Caco-2 (cell line): ENCODE measurements around the gene SETD1A. TPM values are rescaled to one million over a fixed set of nuclear protein-coding genes. Genes with fewer than 3 reads are reported as not detected.

Experiments used
- BruUV-seq: library from RNA; stranded (reverse); fragments of 400-500 nt; replicated peaks from 2 replicates; lab custom pipeline; 2021; lab: Mats Ljungman, UMichigan
- CTCF ChIA-PET: fragments of 300-600 bp; sonication (Branson Sonifier 250); formaldehyde crosslinking; loops from one replicate; lab custom pipeline; 2022; ENCODE audit warnings: antibody characterized with exemption; lab: Charles Lee
- POLR2A ChIA-PET: fragments of 300-600 bp; sonication (Branson Sonifier 250); formaldehyde crosslinking; loops from one replicate; lab custom pipeline; 2022; ENCODE audit warnings: antibody characterized with exemption; lab: Charles Lee
- DNase-seq, 2 experiments: peaks; one replicate each; pipeline versions ENCODE4 v3.0.0 to v3.0.0-alpha.2; 2020 to 2022
- H3K27me3 ChIP-seq: replicated peaks from 2 replicates; pipeline ENCODE4 v1.6.0; 2011; ENCODE audit warnings: low read length; ENCODE audit not compliant: control insufficient read depth, insufficient read depth
- H3K36me3 ChIP-seq: 2 replicates; pipeline ENCODE4 v1.5.1; 2011; ENCODE audit warnings: low read length; ENCODE audit not compliant: control insufficient read depth, insufficient read depth
- H3K4me1 ChIP-seq: fragments of 250-450 bp; sonication (Bioruptor Pico); 2 replicates; pipeline ENCODE4 v1.5.1; 2020; ENCODE audit warnings: mild to moderate bottlenecking
- H3K4me3 ChIP-seq: 2 replicates; pipeline ENCODE4 v1.5.1; 2011; ENCODE audit warnings: low read depth, mild to moderate bottlenecking, control low read depth, low read length
- H3K9me3 ChIP-seq: fragments of 250-450 bp; sonication (Bioruptor Pico); 2 replicates; pipeline ENCODE4 v1.5.1; 2020; ENCODE audit warnings: mild to moderate bottlenecking, moderate library complexity
- H3K27ac Mint-ChIP-seq: one replicate; pipeline ENCODE4 v1.8.0; 2022; ENCODE audit warnings: mixed read lengths; ENCODE audit not compliant: unreplicated experiment
- H3K27me3 Mint-ChIP-seq: one replicate; pipeline ENCODE4 v1.8.0; 2022; ENCODE audit warnings: mixed read lengths; ENCODE audit not compliant: insufficient read depth, unreplicated experiment
- H3K36me3 Mint-ChIP-seq: one replicate; pipeline ENCODE4 v1.8.0; 2022; ENCODE audit warnings: mild to moderate bottlenecking, mixed read lengths; ENCODE audit not compliant: insufficient read depth, unreplicated experiment
- H3K4me1 Mint-ChIP-seq: one replicate; pipeline ENCODE4 v1.8.0; 2022; ENCODE audit warnings: low read depth, mixed read lengths; ENCODE audit not compliant: unreplicated experiment
- H3K4me3 Mint-ChIP-seq: one replicate; pipeline ENCODE4 v1.8.0; 2022; ENCODE audit warnings: mild to moderate bottlenecking, moderate library complexity, mixed read lengths; ENCODE audit not compliant: unreplicated experiment
- H3K9me3 Mint-ChIP-seq: one replicate; pipeline ENCODE4 v1.8.0; 2022; ENCODE audit warnings: mixed read lengths; ENCODE audit not compliant: unreplicated experiment
- CTCF ChIP-seq, 2 experiments: fragments of 200-600 bp in 1 of 2; IDR thresholded peaks; 1 replicate in 1 of 2; 2 replicates in 1 of 2; pipeline versions ENCODE4 v1.5.1 to v1.8.0; 2011 to 2022; ENCODE audit warnings: antibody characterized with exemption in 1 of 2, control low read depth in 1 of 2, inconsistent platforms in 1 of 2, low read depth in 1 of 2, low read length in 1 of 2, mild to moderate bottlenecking in 1 of 2, moderate library complexity in 1 of 2; ENCODE audit not compliant: insufficient read depth in 1 of 2, severe bottlenecking in 1 of 2, unreplicated experiment in 1 of 2
- intact Hi-C: fragments of 100-400 bp; cut with micrococcal nuclease; formaldehyde crosslinking; loops from one replicate; pipeline ENCODE4 v1.10.0; 2022; ENCODE audit not compliant: unreplicated experiment
- total RNA-seq: library from RNA; stranded (reverse); gene quantifications from 2 replicates; pipeline ENCODE4 v1.2.3, GENCODE V29; 2022

Gene SETD1A
- total RNA-seq, 1 experiment from 2014 or later: 21.5 TPM

DNA sequence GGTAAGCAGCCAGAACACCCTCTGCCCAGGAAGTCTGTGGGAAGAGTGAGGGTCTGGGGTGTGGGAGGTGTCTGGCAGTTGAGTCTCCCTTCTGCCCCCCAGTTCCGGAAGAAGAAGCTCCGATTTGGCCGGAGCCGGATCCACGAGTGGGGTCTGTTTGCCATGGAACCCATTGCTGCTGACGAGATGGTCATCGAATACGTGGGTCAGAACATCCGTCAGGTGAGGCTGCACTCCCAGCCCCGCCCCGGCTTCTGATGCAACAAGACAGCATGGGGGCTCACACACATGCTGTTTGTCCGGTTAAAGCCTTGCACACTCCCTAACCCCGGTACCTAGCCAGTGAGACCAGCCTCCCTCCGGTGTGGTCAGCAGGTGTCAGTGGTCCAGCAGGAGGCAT is 23.4 kb downstream of the SETD1A start:
- CTCF ChIA-PET: no interaction called here
- DNase-seq: no peak
- Mint-ChIP-seq H3K4me3 (no peak overlapping the region), H3K36me3 (peaks cover 39% of the 10 kb centered on the region), H3K27me3 (no peaks in the 10 kb centered on the region), H3K27ac (no peak overlapping the region), H3K4me1 (peaks cover 6% of the 10 kb centered on the region), H3K9me3 (no peaks in the 10 kb centered on the region)
- no TSS peak for BruUV-seq
- TF ChIP-seq CTCF (IDR thresholded peaks at IDR 0.05; ENCODE audit: insufficient read depth in 1 of 2, low read depth in 1 of 2, low read length in 1 of 2, severe bottlenecking in 1 of 2, unreplicated experiment in 1 of 2): no peak
- intact Hi-C loops: no loop called here
- no peaks in the 10 kb centered on the region; the same call in 1 of the 2 replicates for H3K36me3 ChIP-seq
- peaks cover 7% of the 10 kb centered on the region for H3K4me1 ChIP-seq
- H3K27me3 ChIP-seq: no peaks in the 10 kb centered on the region
- no peaks in the 10 kb centered on the region for H3K9me3 ChIP-seq
- POLR2A ChIA-PET: no interaction called here
- no peak overlapping the region for H3K4me3 ChIP-seq

DNA sequence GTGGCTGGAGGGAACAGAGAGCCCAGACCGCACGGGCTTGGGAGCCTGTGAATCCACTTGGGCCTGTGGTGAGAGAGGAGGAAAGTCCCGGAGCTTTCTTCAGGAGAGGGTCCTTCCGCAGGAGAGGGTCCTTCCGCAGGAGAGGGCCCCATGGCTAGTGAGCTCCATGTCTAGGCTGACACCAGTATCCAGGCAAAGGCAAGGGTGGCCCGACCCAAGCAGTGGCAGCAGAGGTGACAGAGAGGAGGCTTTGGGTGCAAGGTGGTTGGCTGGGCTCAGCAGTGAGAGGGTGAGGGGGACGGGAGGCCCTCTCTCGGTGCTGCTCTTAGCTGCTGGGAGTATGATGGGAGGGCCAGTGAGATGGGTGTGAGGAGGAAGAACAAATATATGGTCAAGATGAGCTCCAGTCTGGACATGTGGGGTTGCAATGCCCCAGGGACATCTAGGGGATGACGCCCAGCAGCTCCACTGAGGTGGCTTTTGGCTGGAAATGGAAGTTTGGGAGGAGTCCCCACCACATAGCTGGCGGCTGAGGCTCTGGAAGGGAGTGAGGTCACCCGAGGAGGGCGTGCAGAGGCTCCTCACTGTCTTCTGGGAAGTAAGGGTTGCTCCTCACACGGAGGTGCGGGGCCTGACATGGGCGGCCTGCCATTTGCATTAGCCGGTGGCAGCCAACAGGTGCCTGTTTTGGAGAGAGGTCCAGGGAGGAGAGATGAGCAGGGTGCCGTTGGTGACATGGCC is 25.2 kb downstream of the SETD1A start:
- Mint-ChIP-seq H3K36me3 (peaks cover 23% of the 10 kb centered on the region), H3K9me3 (no peaks in the 10 kb centered on the region), H3K4me3 (no peak overlapping the region), H3K27me3 (no peaks in the 10 kb centered on the region), H3K4me1 (peaks cover 6% of the 10 kb centered on the region), H3K27ac (peak overlapping the region; percentile 7)
- Histone ChIP-seq H3K4me1 (peaks cover 7% of the 10 kb centered on the region), H3K27me3 (no peaks in the 10 kb centered on the region), H3K9me3 (no peaks in the 10 kb centered on the region), H3K36me3 (no peaks in the 10 kb centered on the region), H3K4me3 (no peak overlapping the region)
- POLR2A ChIA-PET: no interaction called here
- intact Hi-C loops: no loop called here
- no peak for DNase-seq
- CTCF ChIA-PET: interaction anchor here (1.1 kb wide), 1 partner anchor 160 kb away, joined by 4 read pairs; no protein-coding TSS in a partner anchor
- TF ChIP-seq CTCF (IDR thresholded peaks at IDR 0.05; ENCODE audit: insufficient read depth in 1 of 2, low read depth in 1 of 2, low read length in 1 of 2, severe bottlenecking in 1 of 2, unreplicated experiment in 1 of 2): no peak
- no TSS peak for BruUV-seq

- Mint-ChIP-seq H3K4me1 (peaks cover 6% of the 10 kb centered on the region), H3K36me3 (peaks cover 19% of the 10 kb centered on the region), H3K27me3 (no peaks in the 10 kb centered on the region), H3K27ac (no peak overlapping the region), H3K4me3 (no peak overlapping the region), H3K9me3 (no peaks in the 10 kb centered on the region)
- no peak for TF ChIP-seq CTCF (IDR thresholded peaks at IDR 0.05; ENCODE audit: insufficient read depth in 1 of 2, low read depth in 1 of 2, low read length in 1 of 2, severe bottlenecking in 1 of 2, unreplicated experiment in 1 of 2)
- DNase-seq: no peak
- Histone ChIP-seq H3K36me3 (no peaks in the 10 kb centered on the region), H3K4me1 (peaks cover 7% of the 10 kb centered on the region), H3K9me3 (no peaks in the 10 kb centered on the region), H3K4me3 (no peak overlapping the region), H3K27me3 (no peaks in the 10 kb centered on the region)
- BruUV-seq: no TSS peak
- CTCF ChIA-PET: interaction anchor here (1.1 kb wide), 1 partner anchor 159 kb away, joined by 4 read pairs; no protein-coding TSS in a partner anchor
- POLR2A ChIA-PET: no interaction called here
- intact Hi-C loops: no loop called here
Observed at GRCh38 chr16:30983289-30983889, 25.8 kb downstream of the SETD1A start.
